Tibial nerve (tissue), 4 donors: ENCODE measurements around the gene HDAC3. TPM values are rescaled to one million over a fixed set of nuclear protein-coding genes. Genes with fewer than 3 reads are reported as not detected.

Experiments
- DNase-seq, 2 donors: peaks; one replicate each; pipeline ENCODE4 v3.0.0-alpha.2; 2019; ENCODE audit warnings: low spot score in 2 of 2
- H3K27ac ChIP-seq, 4 donors: fragments of 200-600 bp; sonication (generic) in 3 of 4; one replicate each; pipeline ENCODE4 v1.5.1; 2017 to 2019; ENCODE audit warnings: mild to moderate bottlenecking in 1 of 4
- H3K27me3 ChIP-seq, 2 donors: fragments of 200-600 bp; sonication (generic) in 1 of 2; one replicate each; pipeline versions ENCODE4 v1.5.1 to v1.6.0; 2017 to 2019
- H3K36me3 ChIP-seq, 3 donors: fragments of 200-600 bp; sonication (generic); one replicate each; pipeline ENCODE4 v1.5.1; 2018 to 2019
- H3K4me1 ChIP-seq, 4 donors: fragments of 200-600 bp; sonication (generic) in 3 of 4; one replicate each; pipeline ENCODE4 v1.5.1; 2017 to 2019
- H3K4me3 ChIP-seq, 4 donors: fragments of 200-600 bp; sonication (generic) in 3 of 4; one replicate each; pipeline ENCODE4 v1.5.1; 2017 to 2019; ENCODE audit warnings: mild to moderate bottlenecking in 1 of 4, moderate library complexity in 1 of 4
- H3K9me3 ChIP-seq, 4 donors: fragments of 200-600 bp; sonication (generic) in 3 of 4; one replicate each; pipeline ENCODE4 v1.5.1; 2017 to 2019
- EP300 ChIP-seq, 2 donors: sonication (generic); formaldehyde crosslinking; IDR thresholded peaks; one replicate each; pipeline ENCODE4 v1.6.1; 2017; ENCODE audit warnings: antibody characterized with exemption in 2 of 2, mild to moderate bottlenecking in 1 of 2
- POLR2A ChIP-seq, 2 donors: fragments of 450-650 bp; IDR thresholded peaks; one replicate each; pipeline ENCODE4 v1.6.1; 2017; ENCODE audit warnings: antibody characterized with exemption in 2 of 2, mild to moderate bottlenecking in 2 of 2, moderate library complexity in 2 of 2
- WGBS, 2 donors: methylation state at CpG; one replicate each; pipeline ENCODE4 v1.1.5; 2018; 5-methylcytosine and 5-hydroxymethylcytosine counted together
- total RNA-seq, 4 donors: library from RNA; depleted of rRNA; stranded (reverse); fragments of >200 nt; gene quantifications; one replicate each; pipeline ENCODE4 v1.1.0, GENCODE V29; 2016
- TF ChIP-seq, protein P1 (sequence below), 5 experiments: fragments of 200-600 bp in 3 of 5; fragments of 450-650 bp in 2 of 5; sonication (generic) in 3 of 5; IDR thresholded peaks; one replicate each; pipeline ENCODE4 v1.5.1; 2016 to 2019; ENCODE audit warnings: antibody characterized with exemption in 5 of 5, mild to moderate bottlenecking in 3 of 5, moderate library complexity in 2 of 5

Gene HDAC3
- total RNA-seq, 4 donors from 2014 or later: 33.0 to 38.3 (median 36.5) TPM

DNA sequence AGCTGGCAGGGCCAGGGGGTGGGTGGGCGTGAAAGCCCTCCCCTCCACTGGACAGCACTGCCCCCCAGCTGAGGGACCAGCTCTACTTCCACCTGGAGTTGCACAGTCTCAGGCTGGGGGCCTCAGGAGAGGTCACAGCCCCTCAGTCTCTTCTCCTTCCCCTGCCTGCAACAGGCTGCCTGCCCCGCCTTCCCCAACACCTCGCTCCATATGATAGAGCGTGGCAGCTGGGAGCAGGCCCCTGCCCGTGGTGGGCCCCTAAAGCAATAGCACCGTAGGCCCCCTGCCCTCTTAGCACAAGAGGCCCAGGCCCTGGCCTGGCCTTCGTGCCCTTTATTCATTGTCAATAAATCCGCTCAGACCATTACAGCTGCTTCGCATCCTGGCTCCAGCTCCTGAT is 4.0 kb upstream of the HDAC3 start:
- Histone ChIP-seq H3K27me3 (no peaks in the 10 kb centered on the region), H3K27ac (no peak overlapping the region), H3K4me3 (no peak overlapping the region), H3K36me3 (peaks cover 0 to 57% (median 0%) of the 10 kb centered on the region in 3 donors), H3K9me3 (no peaks in the 10 kb centered on the region), H3K4me1 (peaks cover 0 to 21% (median 14%) of the 10 kb centered on the region in 4 donors)
- DNase-seq: no peak
- TF ChIP-seq, protein P1, sequence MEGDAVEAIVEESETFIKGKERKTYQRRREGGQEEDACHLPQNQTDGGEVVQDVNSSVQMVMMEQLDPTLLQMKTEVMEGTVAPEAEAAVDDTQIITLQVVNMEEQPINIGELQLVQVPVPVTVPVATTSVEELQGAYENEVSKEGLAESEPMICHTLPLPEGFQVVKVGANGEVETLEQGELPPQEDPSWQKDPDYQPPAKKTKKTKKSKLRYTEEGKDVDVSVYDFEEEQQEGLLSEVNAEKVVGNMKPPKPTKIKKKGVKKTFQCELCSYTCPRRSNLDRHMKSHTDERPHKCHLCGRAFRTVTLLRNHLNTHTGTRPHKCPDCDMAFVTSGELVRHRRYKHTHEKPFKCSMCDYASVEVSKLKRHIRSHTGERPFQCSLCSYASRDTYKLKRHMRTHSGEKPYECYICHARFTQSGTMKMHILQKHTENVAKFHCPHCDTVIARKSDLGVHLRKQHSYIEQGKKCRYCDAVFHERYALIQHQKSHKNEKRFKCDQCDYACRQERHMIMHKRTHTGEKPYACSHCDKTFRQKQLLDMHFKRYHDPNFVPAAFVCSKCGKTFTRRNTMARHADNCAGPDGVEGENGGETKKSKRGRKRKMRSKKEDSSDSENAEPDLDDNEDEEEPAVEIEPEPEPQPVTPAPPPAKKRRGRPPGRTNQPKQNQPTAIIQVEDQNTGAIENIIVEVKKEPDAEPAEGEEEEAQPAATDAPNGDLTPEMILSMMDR (IDR thresholded peaks at IDR 0.05): no peak
- TF ChIP-seq EP300 (IDR thresholded peaks at IDR 0.05) (no peak), POLR2A (IDR thresholded peaks at IDR 0.05) (no peak)
- WGBS, 2 donors: 79 to 88% methylated on average over 7 to 9 of the region's 9 CpGs

DNA sequence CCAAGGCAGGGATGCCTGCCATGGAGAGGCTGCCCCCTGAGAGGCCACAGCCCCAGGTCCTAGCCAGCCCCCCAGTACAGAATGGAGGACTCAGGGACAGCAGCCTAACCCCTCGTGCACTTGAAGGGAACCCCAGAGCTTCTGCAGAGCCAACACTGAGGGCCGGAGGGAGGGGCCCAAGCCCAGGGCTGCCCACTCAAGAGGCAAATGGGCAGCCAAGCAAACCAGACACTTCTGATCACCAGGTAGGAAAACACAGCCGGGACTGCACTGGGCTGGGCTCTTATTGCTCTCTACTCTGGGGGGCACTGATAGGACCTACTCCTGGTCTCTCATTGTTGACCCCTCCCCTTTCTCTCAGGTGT is 3.4 kb upstream of the HDAC3 start:
- Histone ChIP-seq H3K4me3 (no peak overlapping the region), H3K36me3 (peaks cover 0 to 50% (median 0%) of the 10 kb centered on the region in 3 donors), H3K27ac (no peak overlapping the region), H3K4me1 (peaks cover 0 to 28% (median 20%) of the 10 kb centered on the region in 4 donors), H3K9me3 (no peaks in the 10 kb centered on the region), H3K27me3 (no peaks in the 10 kb centered on the region)
- no peak for DNase-seq
- TF ChIP-seq POLR2A (IDR thresholded peaks at IDR 0.05) (no peak), EP300 (IDR thresholded peaks at IDR 0.05) (no peak)
- TF ChIP-seq, protein P1 (IDR thresholded peaks at IDR 0.05): no peak
- 85 to 92% methylated on average over 3 of the region's 3 CpGs for WGBS, 2 donors

DNA sequence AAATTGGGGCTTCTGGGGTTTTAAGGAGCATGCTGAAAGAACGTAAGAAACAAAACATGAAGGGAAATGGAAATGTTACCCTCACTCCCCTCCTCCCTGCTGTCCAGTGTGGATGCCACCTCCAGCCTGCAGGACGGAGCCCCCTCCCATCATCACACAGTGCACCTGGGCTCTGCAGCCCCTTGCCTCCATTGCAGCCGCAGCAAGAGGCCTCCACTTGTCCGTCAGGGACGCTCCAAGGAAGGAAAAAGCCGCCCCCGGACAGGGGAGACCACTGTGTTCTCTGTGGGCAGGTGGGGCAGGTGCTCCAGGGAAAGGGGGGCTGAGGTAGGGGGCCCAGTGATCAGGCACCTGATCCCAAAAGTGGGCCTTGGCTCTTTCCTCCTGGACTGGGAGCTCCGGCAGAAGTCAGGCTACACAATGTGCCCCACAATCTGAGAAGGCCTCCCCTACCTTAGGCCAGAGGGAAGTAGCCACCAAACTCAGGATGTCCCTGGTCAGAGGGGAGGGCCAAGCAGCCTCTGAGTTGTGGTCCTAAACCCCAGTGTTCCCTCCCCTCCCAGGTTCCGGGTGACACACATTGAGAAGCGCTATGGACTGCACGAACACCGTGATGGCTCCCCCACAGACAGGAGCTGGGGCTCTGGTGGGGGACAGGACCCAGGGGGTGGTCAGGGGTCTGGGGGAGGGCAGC is 2.9 kb upstream of the HDAC3 start:
- H3K27ac ChIP-seq: no peak overlapping the region
- peaks cover 0 to 45% (median 0%) of the 10 kb centered on the region in 3 donors for H3K36me3 ChIP-seq
- DNase-seq: no peak
- TF ChIP-seq, protein P1 (IDR thresholded peaks at IDR 0.05): no peak
- TF ChIP-seq POLR2A (IDR thresholded peaks at IDR 0.05) (no peak), EP300 (IDR thresholded peaks at IDR 0.05) (no peak)
- no peak overlapping the region for H3K4me3 ChIP-seq
- WGBS, 2 donors: 75 to 91% methylated on average over 7 to 8 of the region's 12 CpGs
- no peaks in the 10 kb centered on the region for H3K9me3 ChIP-seq
- no peaks in the 10 kb centered on the region for H3K27me3 ChIP-seq
- H3K4me1 ChIP-seq: peaks cover 0 to 33% (median 22%) of the 10 kb centered on the region in 4 donors

DNA sequence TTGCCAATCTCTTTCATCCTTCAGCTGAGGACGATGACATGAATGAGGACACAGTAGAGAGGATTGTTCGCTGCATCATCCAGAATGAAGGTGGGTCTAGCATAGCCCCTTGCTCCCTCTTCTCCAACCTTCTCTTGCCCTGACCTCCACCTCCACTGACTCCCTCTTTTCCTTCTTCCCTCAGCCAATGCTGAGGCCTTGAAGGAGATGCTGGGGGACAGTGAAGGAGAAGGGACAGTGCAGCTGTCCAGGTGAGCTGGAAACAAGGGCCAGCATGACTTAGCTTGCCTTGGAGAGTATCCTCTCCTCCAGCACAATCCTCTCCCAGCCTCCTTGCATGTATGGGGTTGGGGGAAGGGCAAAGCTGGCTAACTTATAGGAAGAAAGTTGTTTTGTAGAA is 2.1 kb upstream of the HDAC3 start:
- Histone ChIP-seq H3K27ac (no peak overlapping the region), H3K27me3 (no peaks in the 10 kb centered on the region), H3K4me1 (peaks cover 0 to 40% (median 23%) of the 10 kb centered on the region in 4 donors), H3K9me3 (no peaks in the 10 kb centered on the region), H3K36me3 (peaks cover 0 to 38% (median 0%) of the 10 kb centered on the region in 3 donors), H3K4me3 (no peak overlapping the region)
- WGBS, 2 donors: 93 to 95% methylated on average over 2 of the region's 2 CpGs
- TF ChIP-seq, protein P1 (IDR thresholded peaks at IDR 0.05): no peak
- no peak for TF ChIP-seq EP300 (IDR thresholded peaks at IDR 0.05)
- DNase-seq: no peak

DNA sequence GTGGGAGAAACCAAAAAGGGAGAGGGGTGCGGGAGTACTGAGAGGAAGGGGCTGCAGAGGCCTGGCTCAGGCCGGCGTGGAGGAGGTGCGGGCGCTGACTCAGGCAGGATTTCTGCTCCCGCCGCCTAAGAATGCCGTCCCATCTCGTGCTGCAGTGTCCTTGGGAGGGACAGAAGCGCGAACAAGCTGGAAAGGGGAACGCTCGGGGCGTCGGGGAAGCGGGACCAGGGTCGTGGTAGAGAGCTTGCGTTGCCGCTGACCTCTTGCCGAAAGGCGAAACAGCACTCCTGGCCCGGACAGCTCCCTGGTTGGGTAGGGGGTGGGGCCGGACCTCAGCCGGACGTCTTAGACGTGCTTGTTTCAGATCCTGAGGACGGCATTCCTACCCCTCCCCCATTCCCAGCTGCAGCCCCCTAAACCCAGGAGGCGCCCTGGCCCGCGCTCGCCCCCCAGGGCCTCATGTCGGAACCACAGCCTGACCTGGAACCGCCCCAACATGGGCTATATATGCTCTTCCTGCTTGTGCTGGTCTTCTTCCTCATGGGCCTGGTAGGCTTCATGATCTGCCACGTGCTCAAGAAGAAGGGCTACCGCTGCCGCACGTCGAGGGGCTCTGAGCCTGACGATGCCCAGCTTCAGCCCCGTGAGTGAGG is 1.2 kb upstream of the HDAC3 start:
- Histone ChIP-seq H3K36me3 (peaks cover 0 to 29% (median 0%) of the 10 kb centered on the region in 3 donors), H3K4me3 (peak overlapping the region; percentile 63 to 89 (median 75)), H3K4me1 (peaks cover 0 to 44% (median 23%) of the 10 kb centered on the region in 4 donors), H3K27ac (peak overlapping the region in 1 of 4 donors; percentile 80), H3K27me3 (no peaks in the 10 kb centered on the region), H3K9me3 (no peaks in the 10 kb centered on the region)
- TF ChIP-seq EP300 (IDR thresholded peaks at IDR 0.05): no peak
- TF ChIP-seq POLR2A (IDR thresholded peaks at IDR 0.05): no peak
- TF ChIP-seq, protein P1 (IDR thresholded peaks at IDR 0.05): peak in 3 of 5 experiments; percentile 28 to 35 (median 32)
- 7% methylated on average over 36 to 40 of the region's 40 CpGs for WGBS, 2 donors
- peak in 1 of 2 donors; percentile 17 for DNase-seq
